Prostate gland (tissue), 2 donors: ENCODE data around the gene LBHD2. TPM values are rescaled to one million over a fixed set of nuclear protein-coding genes. Genes with fewer than 3 reads are reported as not detected.
A peak's percentile ranks its signal among the peaks of the same experiment; 100 is the strongest.

Experiments
- DNase-seq: peaks from one replicate; pipeline ENCODE4 v3.0.0-alpha.2; 2019; ENCODE audit warnings: low spot score
- H3K27ac ChIP-seq, 2 donors: fragments of 200-600 bp; sonication (generic); 2 replicates each; pipeline ENCODE4 v1.5.1; 2017 to 2019
- H3K27me3 ChIP-seq: fragments of 200-600 bp; sonication (generic); replicated peaks from 2 replicates; pipeline ENCODE4 v1.5.1; 2019; ENCODE audit not compliant: insufficient read depth
- H3K36me3 ChIP-seq, 2 donors: fragments of 200-600 bp; sonication (generic); 1 replicate in 1 of 2; 2 replicates in 1 of 2; pipeline versions ENCODE4 v1.5.1 to v1.8.1; 2017 to 2019
- H3K4me1 ChIP-seq: fragments of 200-600 bp; sonication (generic); replicated peaks from 2 replicates; pipeline ENCODE4 v1.5.1; 2019
- H3K4me3 ChIP-seq, 2 donors: fragments of 200-600 bp; sonication (generic); 2 replicates each; pipeline ENCODE4 v1.5.1; 2017 to 2019
- H3K9me3 ChIP-seq: fragments of 200-600 bp; sonication (generic); 2 replicates; pipeline ENCODE4 v1.5.1; 2017
- POLR2A ChIP-seq: fragments of 450-650 bp; IDR thresholded peaks from one replicate; pipeline ENCODE4 v1.6.1; 2016; ENCODE audit warnings: antibody characterized with exemption, mild to moderate bottlenecking
- POLR2AphosphoS5 ChIP-seq: sonication (generic); formaldehyde crosslinking; IDR thresholded peaks from one replicate; pipeline ENCODE4 v1.6.1; 2017; ENCODE audit warnings: antibody characterized with exemption
- WGBS: methylation state at CpG from one replicate; pipeline ENCODE4 v1.1.5; 2018; 5-methylcytosine and 5-hydroxymethylcytosine counted together
- intact Hi-C: fragments of 100-400 bp; cut with DNase I; formaldehyde crosslinking; loops from one replicate; pipeline ENCODE4 v1.14.2; 2022
- total RNA-seq, 2 donors: library from RNA; depleted of rRNA; stranded (reverse); fragments of >200 nt; gene quantifications; one replicate each; pipeline ENCODE4 v1.1.0, GENCODE V29; 2016
- TF ChIP-seq, protein P1 (sequence below), 4 experiments: fragments of 200-600 bp in 2 of 4; fragments of 450-650 bp in 2 of 4; sonication (generic) in 2 of 4; IDR thresholded peaks; 1 replicate in 3 of 4; 2 replicates in 1 of 4; pipeline ENCODE4 v1.5.1; 2016 to 2019; ENCODE audit warnings: antibody characterized with exemption in 4 of 4, mild to moderate bottlenecking in 2 of 4, moderate library complexity in 2 of 4

Gene LBHD2
- total RNA-seq, 2 donors from 2014 or later, result 3.3 TPM; not detected in 1

DNA sequence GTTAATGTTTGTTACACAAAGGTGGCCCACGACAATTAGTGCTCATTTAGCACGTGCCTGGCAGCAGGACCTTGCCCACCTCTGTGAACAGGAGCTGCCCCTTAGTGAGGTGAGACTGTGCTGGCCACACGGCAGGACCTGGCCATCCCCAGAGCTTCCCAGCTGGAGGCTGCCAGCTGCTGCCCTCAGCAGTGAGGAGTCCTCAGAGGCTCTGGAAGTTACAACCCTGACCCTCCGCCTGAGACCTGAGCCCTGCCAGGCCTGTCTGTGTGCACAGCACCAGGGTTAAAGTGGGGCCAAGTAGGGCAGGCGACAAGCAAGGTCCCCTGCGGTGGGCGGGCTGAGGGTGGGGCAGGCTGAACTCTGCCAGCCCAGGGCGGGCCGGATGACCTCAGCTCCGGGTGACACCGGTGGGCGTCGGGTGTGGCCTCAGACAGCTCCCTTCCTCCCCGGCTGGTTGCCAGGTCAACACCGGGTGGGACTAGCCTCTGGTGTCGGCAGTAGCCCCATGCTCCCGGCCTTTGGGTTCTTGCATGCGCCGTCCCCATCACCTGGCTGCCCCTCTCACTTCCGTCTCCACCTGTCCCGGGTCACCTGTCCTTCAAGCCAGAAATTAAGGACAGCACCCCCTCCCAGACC, 9.2 kb upstream of the LBHD2 start:
- H3K4me1 ChIP-seq, result peaks cover 7% of the 10 kb centered on the region
- no peaks in the 10 kb centered on the region for H3K27me3 ChIP-seq
- H3K9me3 ChIP-seq, result no peaks in the 10 kb centered on the region
- no peaks in the 10 kb centered on the region for H3K36me3 ChIP-seq
- no peak for DNase-seq
- H3K4me3 ChIP-seq, result peak overlapping the region in 1 of 2 donors; percentile 32
- no peak for TF ChIP-seq POLR2AphosphoS5
- TF ChIP-seq POLR2A, result no peak
- WGBS, result 30% methylated on average over 16 of the region's 21 CpGs
- no peak overlapping the region for H3K27ac ChIP-seq
- intact Hi-C loops, result loop anchor here (5.0 to 10.0 kb wide), 2 partner anchors 217 to 380 kb away; no protein-coding TSS in a partner anchor

GRCh38 chr14:103078420-103078749, 5.6 kb upstream of the LBHD2 start:
- Histone ChIP-seq H3K27ac (no peak overlapping the region), H3K36me3 (no peaks in the 10 kb centered on the region), H3K27me3 (no peaks in the 10 kb centered on the region), H3K4me1 (no peaks in the 10 kb centered on the region), H3K4me3 (no peak overlapping the region), H3K9me3 (no peaks in the 10 kb centered on the region)
- TF ChIP-seq, protein P1, sequence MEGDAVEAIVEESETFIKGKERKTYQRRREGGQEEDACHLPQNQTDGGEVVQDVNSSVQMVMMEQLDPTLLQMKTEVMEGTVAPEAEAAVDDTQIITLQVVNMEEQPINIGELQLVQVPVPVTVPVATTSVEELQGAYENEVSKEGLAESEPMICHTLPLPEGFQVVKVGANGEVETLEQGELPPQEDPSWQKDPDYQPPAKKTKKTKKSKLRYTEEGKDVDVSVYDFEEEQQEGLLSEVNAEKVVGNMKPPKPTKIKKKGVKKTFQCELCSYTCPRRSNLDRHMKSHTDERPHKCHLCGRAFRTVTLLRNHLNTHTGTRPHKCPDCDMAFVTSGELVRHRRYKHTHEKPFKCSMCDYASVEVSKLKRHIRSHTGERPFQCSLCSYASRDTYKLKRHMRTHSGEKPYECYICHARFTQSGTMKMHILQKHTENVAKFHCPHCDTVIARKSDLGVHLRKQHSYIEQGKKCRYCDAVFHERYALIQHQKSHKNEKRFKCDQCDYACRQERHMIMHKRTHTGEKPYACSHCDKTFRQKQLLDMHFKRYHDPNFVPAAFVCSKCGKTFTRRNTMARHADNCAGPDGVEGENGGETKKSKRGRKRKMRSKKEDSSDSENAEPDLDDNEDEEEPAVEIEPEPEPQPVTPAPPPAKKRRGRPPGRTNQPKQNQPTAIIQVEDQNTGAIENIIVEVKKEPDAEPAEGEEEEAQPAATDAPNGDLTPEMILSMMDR (IDR thresholded peaks at IDR 0.05), result peak; percentile 38 to 83 (median 62)
- TF ChIP-seq POLR2A (no peak), POLR2AphosphoS5 (peak; percentile 58)
- intact Hi-C loops, result loop anchor here (5.0 to 10.0 kb wide), 2 partner anchors 214 to 384 kb away; no protein-coding TSS in a partner anchor
- WGBS, result 16% methylated on average over 9 of the region's 9 CpGs
- peak; percentile 76 for DNase-seq

DNA sequence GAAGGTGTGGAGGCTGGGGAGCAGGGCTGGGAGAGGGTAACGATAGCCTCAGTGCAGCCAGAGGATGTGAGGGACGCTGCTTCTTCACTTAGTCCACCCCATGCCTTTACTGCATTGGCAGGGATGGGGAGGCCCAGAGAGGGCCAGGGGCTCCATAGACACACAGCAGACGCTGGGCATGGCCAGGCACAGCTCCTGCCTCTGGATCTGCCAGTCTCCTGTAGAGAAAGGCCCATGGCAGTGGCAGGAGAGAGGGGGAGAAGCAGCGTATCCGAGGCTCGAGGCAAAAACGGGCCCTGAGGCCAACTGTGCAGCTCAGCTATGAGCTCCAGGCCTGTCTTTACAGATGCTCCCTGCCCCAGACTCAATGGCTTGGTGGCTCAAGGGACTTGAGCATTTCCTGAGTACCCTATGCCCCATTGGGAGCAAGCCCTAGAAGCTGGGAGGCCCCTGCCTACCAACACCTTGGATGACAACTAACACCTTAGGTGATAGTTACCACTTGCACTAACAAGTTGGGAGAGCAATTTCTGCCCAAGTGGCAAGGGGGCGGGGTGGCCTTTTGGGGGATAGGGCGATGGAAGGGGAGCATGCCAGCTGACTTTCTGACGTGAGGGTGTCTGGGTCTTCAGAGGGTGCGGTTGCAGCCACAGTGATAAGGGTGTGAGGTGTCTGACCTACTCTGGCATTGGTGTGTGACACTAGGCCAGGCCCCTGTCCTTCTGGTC, 5.0 kb upstream of the LBHD2 start:
- Histone ChIP-seq H3K27ac (no peak overlapping the region), H3K9me3 (no peaks in the 10 kb centered on the region), H3K36me3 (no peaks in the 10 kb centered on the region), H3K4me3 (no peak overlapping the region), H3K4me1 (no peaks in the 10 kb centered on the region), H3K27me3 (no peaks in the 10 kb centered on the region)
- TF ChIP-seq POLR2AphosphoS5 (no peak), POLR2A (no peak)
- TF ChIP-seq, protein P1 (IDR thresholded peaks at IDR 0.05), result no peak
- DNase-seq, result no peak
- 71% methylated on average over 11 of the region's 11 CpGs for WGBS
- intact Hi-C loops, result loop anchor here (5.0 to 10.0 kb wide), 2 partner anchors 213 to 384 kb away; no protein-coding TSS in a partner anchor

- no peak overlapping the region for H3K4me3 ChIP-seq
- H3K27ac ChIP-seq, result no peak overlapping the region
- WGBS, result 99% methylated on average over 2 of the region's 2 CpGs
- no peaks in the 10 kb centered on the region for H3K9me3 ChIP-seq
- DNase-seq, result no peak
- H3K36me3 ChIP-seq, result no peaks in the 10 kb centered on the region
- H3K27me3 ChIP-seq, result peaks cover 2% of the 10 kb centered on the region
- TF ChIP-seq POLR2A (no peak), POLR2AphosphoS5 (no peak)
- TF ChIP-seq, protein P1 (IDR thresholded peaks at IDR 0.05), result no peak
- no peaks in the 10 kb centered on the region for H3K4me1 ChIP-seq
- intact Hi-C loops, result no loop called here
Measured at GRCh38 chr14:103081951-103082350, 2.1 kb upstream of the LBHD2 start.

GRCh38 chr14:103085106-103086091, 1.4 kb downstream of the LBHD2 start:
- DNase-seq, result no peak
- H3K4me1 ChIP-seq, result no peaks in the 10 kb centered on the region
- H3K27me3 ChIP-seq, result peaks cover 2% of the 10 kb centered on the region
- no peak for TF ChIP-seq POLR2AphosphoS5
- TF ChIP-seq, protein P1 (IDR thresholded peaks at IDR 0.05), result no peak
- intact Hi-C loops, result no loop called here
- H3K4me3 ChIP-seq, result no peak overlapping the region
- H3K27ac ChIP-seq, result no peak overlapping the region
- no peaks in the 10 kb centered on the region for H3K9me3 ChIP-seq
- no peaks in the 10 kb centered on the region for H3K36me3 ChIP-seq
- 85% methylated on average over 22 of the region's 24 CpGs for WGBS
